Measurements from ENCODE around the gene ZNF2.

DNA sequence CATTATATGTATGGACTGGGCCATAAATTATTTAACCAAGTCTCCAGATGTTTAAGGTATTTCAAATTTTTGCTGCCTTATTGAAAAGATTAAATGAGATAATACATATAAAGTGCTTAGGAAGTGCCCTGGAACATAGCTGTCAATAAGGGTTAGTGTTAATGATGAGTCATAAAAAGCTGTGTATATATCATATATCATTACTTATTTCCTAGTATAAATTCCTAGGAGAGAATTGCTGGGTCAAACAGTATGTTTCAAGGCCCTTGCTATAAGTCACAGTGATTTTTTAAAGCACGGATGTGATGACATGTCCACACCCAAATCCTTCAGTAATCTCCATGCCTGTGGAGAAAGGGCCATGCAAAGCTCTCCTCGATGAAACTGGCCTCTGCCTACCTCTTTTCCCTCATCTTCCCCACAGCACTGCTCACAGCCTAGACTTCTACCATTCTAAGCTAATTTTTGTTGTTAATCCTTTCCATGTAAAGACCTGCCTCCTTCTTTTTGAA lies 8.5 kb downstream of the ZNF2 start:
- TF ChIP-seq, protein P1, sequence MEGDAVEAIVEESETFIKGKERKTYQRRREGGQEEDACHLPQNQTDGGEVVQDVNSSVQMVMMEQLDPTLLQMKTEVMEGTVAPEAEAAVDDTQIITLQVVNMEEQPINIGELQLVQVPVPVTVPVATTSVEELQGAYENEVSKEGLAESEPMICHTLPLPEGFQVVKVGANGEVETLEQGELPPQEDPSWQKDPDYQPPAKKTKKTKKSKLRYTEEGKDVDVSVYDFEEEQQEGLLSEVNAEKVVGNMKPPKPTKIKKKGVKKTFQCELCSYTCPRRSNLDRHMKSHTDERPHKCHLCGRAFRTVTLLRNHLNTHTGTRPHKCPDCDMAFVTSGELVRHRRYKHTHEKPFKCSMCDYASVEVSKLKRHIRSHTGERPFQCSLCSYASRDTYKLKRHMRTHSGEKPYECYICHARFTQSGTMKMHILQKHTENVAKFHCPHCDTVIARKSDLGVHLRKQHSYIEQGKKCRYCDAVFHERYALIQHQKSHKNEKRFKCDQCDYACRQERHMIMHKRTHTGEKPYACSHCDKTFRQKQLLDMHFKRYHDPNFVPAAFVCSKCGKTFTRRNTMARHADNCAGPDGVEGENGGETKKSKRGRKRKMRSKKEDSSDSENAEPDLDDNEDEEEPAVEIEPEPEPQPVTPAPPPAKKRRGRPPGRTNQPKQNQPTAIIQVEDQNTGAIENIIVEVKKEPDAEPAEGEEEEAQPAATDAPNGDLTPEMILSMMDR (IDR thresholded peaks at IDR 0.05; ENCODE audit: low read depth, low read length), result no peak
- no peak for TF ChIP-seq EZH2phosphoT487 (IDR thresholded peaks at IDR 0.05; ENCODE audit: low read depth)

Measured in OCI-LY3 (cell line).